T-cell (primary cell): ENCODE data around the gene EP400. TPM values are rescaled to one million over a fixed set of nuclear protein-coding genes. Genes with fewer than 3 reads are reported as not detected.

Experiments
- ATAC-seq, 4 experiments: fragments of 200-7000 bp in 3 of 4; fragments of 150-1000 bp in 1 of 4; cut with Tn5 transposase; replicated peaks in 1 of 4; 1 replicate in 3 of 4; 2 replicates in 1 of 4; pipeline ENCODE4 v1.10.0; 2021; ENCODE audit warnings: moderate library complexity in 3 of 4, mild to moderate bottlenecking in 2 of 4, moderate number of reproducible peaks in 1 of 4
- CTCF ChIA-PET, 2 donors: fragments of 300-600 bp; sonication (Branson Sonifier 250); formaldehyde crosslinking; loops; one replicate each; lab custom pipeline; 2022; ENCODE audit warnings: antibody characterized with exemption in 2 of 2; lab: Charles Lee
- POLR2A ChIA-PET, 2 donors: fragments of 300-600 bp; sonication (Branson Sonifier 250); formaldehyde crosslinking; loops; one replicate each; lab custom pipeline; 2022; ENCODE audit warnings: antibody characterized with exemption in 2 of 2; lab: Charles Lee
- DNase-seq, 35 experiments: peaks; one replicate each; pipeline versions ENCODE4 v3.0.0 to v3.0.0-alpha.2; 2013 to 2023
- H3K27ac ChIP-seq: one replicate; pipeline ENCODE4 v1.5.1; 2013; ENCODE audit warnings: low read length
- H3K27me3 ChIP-seq, 2 experiments: replicated peaks in 1 of 2; 1 replicate in 1 of 2; 2 replicates in 1 of 2; pipeline versions ENCODE4 v1.6.1 to v1.7.0; 2013; ENCODE audit warnings: low read length in 1 of 2, mixed read lengths in 1 of 2; ENCODE audit not compliant: control insufficient read depth in 2 of 2, insufficient read depth in 2 of 2; ENCODE audit errors: extremely low read depth in 1 of 2
- H3K36me3 ChIP-seq, 2 donors: 1 replicate in 1 of 2; 2 replicates in 1 of 2; pipeline versions ENCODE4 v1.6.1 to v1.7.0; 2013; ENCODE audit warnings: low read length in 1 of 2; ENCODE audit not compliant: control insufficient read depth in 2 of 2, insufficient read depth in 1 of 2; ENCODE audit errors: extremely low read depth in 1 of 2
- H3K4me1 ChIP-seq, 2 experiments: 1 replicate in 1 of 2; 2 replicates in 1 of 2; pipeline versions ENCODE4 v1.6.1 to v1.7.0; 2013; ENCODE audit warnings: low read length in 2 of 2, mixed read lengths in 1 of 2; ENCODE audit not compliant: insufficient read depth in 2 of 2, control insufficient read depth in 1 of 2; ENCODE audit errors: extremely low read depth in 1 of 2
- H3K4me3 ChIP-seq, 2 donors: 1 replicate in 1 of 2; 2 replicates in 1 of 2; pipeline versions ENCODE4 v1.5.1 to v1.7.0; 2013; ENCODE audit warnings: mild to moderate bottlenecking in 2 of 2, low read length in 1 of 2, moderate library complexity in 1 of 2; ENCODE audit not compliant: control insufficient read depth in 1 of 2; ENCODE audit errors: extremely low read depth in 1 of 2
- H3K9me3 ChIP-seq: 2 replicates; pipeline ENCODE4 v1.7.0; 2013
- H3K27ac Mint-ChIP-seq, 2 donors: one replicate each; pipeline ENCODE4 v1.8.0; 2020 to 2021; ENCODE audit warnings: mild to moderate bottlenecking in 2 of 2, mixed read lengths in 2 of 2
- H3K27me3 Mint-ChIP-seq, 2 donors: one replicate each; pipeline ENCODE4 v1.8.0; 2021 to 2022; ENCODE audit warnings: mixed read lengths in 2 of 2
- H3K36me3 Mint-ChIP-seq: one replicate; pipeline ENCODE4 v1.8.0; 2021; ENCODE audit warnings: mixed read lengths
- H3K4me1 Mint-ChIP-seq, 3 donors: one replicate each; pipeline ENCODE4 v1.8.0; 2020 to 2022; ENCODE audit warnings: mixed read lengths in 3 of 3, mild to moderate bottlenecking in 1 of 3
- H3K4me3 Mint-ChIP-seq, 3 donors: one replicate each; pipeline ENCODE4 v1.8.0; 2020 to 2022; ENCODE audit warnings: mild to moderate bottlenecking in 3 of 3, mixed read lengths in 3 of 3, moderate library complexity in 3 of 3
- H3K9me3 Mint-ChIP-seq, 3 donors: one replicate each; pipeline ENCODE4 v1.8.0; 2020 to 2022; ENCODE audit warnings: mixed read lengths in 3 of 3
- WGBS: methylation state at CpG from one replicate; pipeline ENCODE4 v1.1.5; 2013; ENCODE audit warnings: missing lambda C conversion rate; ENCODE audit not compliant: insufficient coverage; 5-methylcytosine and 5-hydroxymethylcytosine counted together
- total RNA-seq, 35 experiments: library from RNA in 6 of 35; stranded (reverse) in 6 of 35; fragments of 120-200 nt in 1 of 35; gene quantifications; one replicate each; pipeline versions ENCODE4 v1.2.1 to v1.2.4 and lab custom pipeline; 2013 to 2026

EP400 gene
- total RNA-seq, 5 donors from 2014 or later (not counting 1 experiment from before 2014, with no cell fraction given), result 75.7 to 84.3 (median 79.2) TPM

DNA sequence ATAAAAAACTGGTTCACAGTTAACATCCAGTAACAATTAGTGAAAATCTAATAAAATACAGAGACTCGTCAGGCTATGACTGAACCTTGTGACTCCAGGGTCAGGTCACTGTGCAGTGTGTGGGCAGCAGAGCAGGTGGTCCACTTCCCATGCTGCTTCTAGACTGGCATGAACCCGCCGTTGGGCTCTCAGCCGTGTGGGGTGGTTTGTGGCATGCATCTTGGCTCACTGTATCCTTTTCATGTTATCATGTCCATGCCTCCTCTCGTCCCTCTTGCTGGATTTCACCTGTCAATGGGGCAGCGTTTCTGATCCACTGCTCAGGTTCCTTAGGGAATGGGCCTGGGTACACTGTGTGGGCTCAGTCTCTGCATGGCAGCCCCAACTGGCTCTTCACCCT is 57.3 kb downstream of the EP400 start:
- Histone ChIP-seq H3K27me3 (no peaks in the 10 kb centered on the region), H3K4me1 (no peaks in the 10 kb centered on the region), H3K9me3 (no peaks in the 10 kb centered on the region), H3K27ac (no peak overlapping the region), H3K4me3 (no peak overlapping the region), H3K36me3 (peaks cover 10 to 76% of the 10 kb centered on the region in 2 donors)
- H3K27ac Mint-ChIP-seq, result no peak overlapping the region
- CTCF ChIA-PET, result no interaction called here
- no peaks in the 10 kb centered on the region for H3K9me3 Mint-ChIP-seq
- no peak overlapping the region for H3K4me3 Mint-ChIP-seq
- no peaks in the 10 kb centered on the region for H3K27me3 Mint-ChIP-seq
- POLR2A ChIA-PET, result no interaction called here
- DNase-seq, result no peak
- no peak for ATAC-seq
- H3K36me3 Mint-ChIP-seq, result peaks cover 58% of the 10 kb centered on the region
- no peaks in the 10 kb centered on the region for H3K4me1 Mint-ChIP-seq
- WGBS, result 100% methylated on average over 2 of the region's 6 CpGs

DNA sequence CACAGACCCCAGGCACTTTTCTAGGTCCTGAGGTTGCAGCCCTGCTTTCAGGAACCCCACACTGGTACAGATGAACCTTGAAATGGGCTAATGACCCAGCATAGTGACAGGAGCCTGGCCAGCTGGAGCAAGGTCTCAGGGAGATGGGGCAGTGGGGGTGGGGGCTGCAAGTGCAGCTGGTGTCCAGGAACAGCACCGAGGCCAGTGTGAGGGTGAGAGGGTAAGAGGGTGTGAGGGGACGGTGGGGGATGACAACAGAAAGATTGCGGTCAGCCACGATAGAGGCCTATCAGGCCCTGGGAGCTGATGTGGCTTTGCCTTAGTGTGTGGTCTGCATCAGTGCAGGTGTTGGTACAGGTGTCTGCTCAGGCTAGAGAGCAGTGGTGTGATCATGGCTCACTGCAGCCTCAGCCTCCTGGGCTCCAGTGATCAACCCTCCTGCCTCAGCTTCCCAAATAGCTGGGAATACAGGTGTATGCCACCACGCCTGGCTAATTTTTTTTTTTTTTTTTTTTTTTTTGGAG is 59.7 kb downstream of the EP400 start:
- Histone ChIP-seq H3K27ac (no peak overlapping the region), H3K4me1 (no peaks in the 10 kb centered on the region), H3K36me3 (peaks cover 15 to 85% of the 10 kb centered on the region in 2 donors), H3K4me3 (no peak overlapping the region), H3K9me3 (no peaks in the 10 kb centered on the region), H3K27me3 (no peaks in the 10 kb centered on the region)
- H3K36me3 Mint-ChIP-seq, result peaks cover 59% of the 10 kb centered on the region
- WGBS, result 96% methylated on average over 4 of the region's 5 CpGs
- ATAC-seq (no peak), DNase-seq (no peak)
- no peaks in the 10 kb centered on the region for H3K9me3 Mint-ChIP-seq
- H3K4me1 Mint-ChIP-seq, result no peaks in the 10 kb centered on the region
- ChIA-PET CTCF (no interaction called here), POLR2A (interaction anchor here in 1 of 2 donors (0.7 kb wide), 1 partner anchor 10 kb away, joined by 4 read pairs; no protein-coding TSS in a partner anchor)
- no peak overlapping the region for H3K27ac Mint-ChIP-seq
- no peak overlapping the region for H3K4me3 Mint-ChIP-seq
- H3K27me3 Mint-ChIP-seq, result no peaks in the 10 kb centered on the region

DNA sequence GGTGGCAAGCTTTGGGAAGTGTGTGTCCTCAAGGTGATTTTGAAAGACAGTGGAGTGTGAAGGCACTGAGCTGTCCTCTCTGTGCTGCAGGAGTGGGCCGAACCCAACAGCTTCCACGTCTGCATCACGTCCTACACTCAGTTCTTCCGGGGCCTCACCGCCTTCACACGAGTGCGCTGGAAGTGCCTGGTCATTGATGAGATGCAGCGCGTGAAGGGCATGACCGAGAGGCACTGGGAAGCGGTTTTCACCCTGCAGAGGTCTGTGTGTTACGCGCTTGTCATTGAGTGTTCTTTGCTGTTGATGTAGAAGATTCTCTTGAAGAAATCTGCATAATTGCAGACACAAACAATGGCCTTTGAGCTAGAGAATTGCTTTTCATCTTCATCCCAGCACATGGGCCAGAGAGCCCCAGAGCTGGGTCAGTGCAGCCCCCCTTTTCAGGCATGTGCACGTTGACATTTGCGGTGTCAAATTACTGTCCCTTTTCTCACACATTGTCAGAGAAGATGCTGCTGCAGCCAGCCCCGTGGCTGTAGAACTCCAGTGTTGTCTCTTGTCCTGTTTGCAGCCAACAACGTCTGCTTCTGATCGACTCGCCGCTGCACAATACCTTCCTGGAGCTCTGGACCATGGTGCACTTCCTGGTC is 63.3 kb downstream of the EP400 start:
- Histone ChIP-seq H3K4me1 (no peaks in the 10 kb centered on the region), H3K36me3 (peaks cover 24 to 91% of the 10 kb centered on the region in 2 donors), H3K4me3 (no peak overlapping the region), H3K27me3 (no peaks in the 10 kb centered on the region), H3K9me3 (no peaks in the 10 kb centered on the region), H3K27ac (no peak overlapping the region)
- ATAC-seq (no peak), DNase-seq (no peak)
- Mint-ChIP-seq H3K9me3 (no peaks in the 10 kb centered on the region), H3K4me3 (no peak overlapping the region), H3K4me1 (no peaks in the 10 kb centered on the region), H3K27me3 (no peaks in the 10 kb centered on the region), H3K27ac (no peak overlapping the region), H3K36me3 (peaks cover 66% of the 10 kb centered on the region)
- POLR2A ChIA-PET, result no interaction called here
- CTCF ChIA-PET, result no interaction called here
- WGBS, result 97% methylated on average over 17 of the region's 20 CpGs

DNA sequence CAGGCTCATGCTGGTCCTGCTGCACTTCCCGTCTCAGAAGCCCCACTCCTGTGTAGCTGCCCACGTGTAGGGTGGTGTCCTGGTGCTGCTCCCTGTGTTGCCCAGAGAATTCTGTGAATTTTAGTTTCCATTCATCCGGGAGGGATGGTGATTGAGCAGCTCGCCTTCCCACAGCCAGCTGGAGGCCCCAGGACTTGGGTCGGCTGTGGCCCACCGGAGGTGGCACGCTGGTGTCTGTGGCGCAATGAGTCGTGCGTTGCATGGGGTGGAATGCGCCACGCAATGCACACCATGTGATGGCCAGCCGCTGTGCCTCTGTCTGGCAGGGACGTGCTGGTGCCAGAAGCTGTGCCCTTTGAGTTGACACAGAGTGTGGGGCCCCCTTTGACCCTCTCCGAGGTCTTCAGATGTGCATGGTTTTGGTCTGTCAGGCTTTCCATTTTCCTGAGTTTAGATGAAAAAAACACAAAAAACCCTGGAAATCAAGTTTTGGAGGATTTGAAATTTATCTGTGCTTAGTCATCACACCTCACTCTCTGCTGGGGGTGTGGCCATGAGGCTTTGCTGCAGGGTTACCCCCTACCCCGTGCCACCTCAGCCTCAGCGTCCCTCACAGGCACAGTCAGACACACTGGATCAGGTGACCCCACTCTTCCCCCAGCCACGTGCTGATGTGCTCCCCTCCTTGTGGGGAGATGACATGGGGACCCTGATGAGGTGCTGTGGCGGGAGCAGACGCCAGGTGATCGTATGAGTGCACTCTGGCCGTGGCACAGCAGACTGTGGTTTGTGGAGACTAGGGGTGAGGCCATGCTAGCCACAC is 64.6 kb downstream of the EP400 start:
- peaks cover 68% of the 10 kb centered on the region for H3K36me3 Mint-ChIP-seq
- no peak overlapping the region for H3K4me3 Mint-ChIP-seq
- no peak overlapping the region for H3K4me3 ChIP-seq
- H3K4me1 Mint-ChIP-seq, result no peaks in the 10 kb centered on the region
- 95% methylated on average over 15 of the region's 22 CpGs for WGBS
- H3K9me3 ChIP-seq, result no peaks in the 10 kb centered on the region
- no peak overlapping the region for H3K27ac ChIP-seq
- no peaks in the 10 kb centered on the region for H3K4me1 ChIP-seq
- peaks cover 28 to 94% of the 10 kb centered on the region in 2 donors for H3K36me3 ChIP-seq
- H3K27me3 Mint-ChIP-seq, result no peaks in the 10 kb centered on the region
- no peak for DNase-seq
- no peak for ATAC-seq
- H3K9me3 Mint-ChIP-seq, result no peaks in the 10 kb centered on the region
- no peaks in the 10 kb centered on the region for H3K27me3 ChIP-seq
- no peak overlapping the region for H3K27ac Mint-ChIP-seq
- ChIA-PET CTCF (no interaction called here), POLR2A (no interaction called here)

DNA sequence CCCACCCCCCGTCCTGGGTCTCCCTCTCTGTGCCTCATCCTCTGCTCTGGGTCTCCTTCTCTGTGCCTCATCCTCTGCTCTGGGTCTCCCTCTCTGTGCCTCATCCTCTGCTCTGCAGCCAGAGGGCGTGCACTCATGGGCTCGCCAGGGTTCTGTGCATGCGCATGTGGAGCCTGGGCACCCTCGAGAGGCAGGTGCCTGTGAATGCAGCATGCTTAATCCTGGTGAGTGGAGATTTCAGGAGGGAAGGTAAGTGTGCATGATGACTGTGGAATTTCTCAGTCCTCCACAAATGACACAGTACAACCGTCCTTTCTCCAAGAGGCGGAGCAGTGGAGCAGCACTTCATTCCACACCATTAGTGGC is 65.2 kb downstream of the EP400 start:
- no peak overlapping the region for H3K4me3 ChIP-seq
- ATAC-seq, result no peak
- Mint-ChIP-seq H3K9me3 (no peaks in the 10 kb centered on the region), H3K4me1 (no peaks in the 10 kb centered on the region), H3K36me3 (peaks cover 70% of the 10 kb centered on the region), H3K27me3 (no peaks in the 10 kb centered on the region), H3K27ac (no peak overlapping the region), H3K4me3 (no peak overlapping the region)
- CTCF ChIA-PET, result no interaction called here
- 92% methylated on average over 2 of the region's 7 CpGs for WGBS
- H3K27me3 ChIP-seq, result no peaks in the 10 kb centered on the region
- H3K27ac ChIP-seq, result no peak overlapping the region
- H3K36me3 ChIP-seq, result peaks cover 28 to 95% of the 10 kb centered on the region in 2 donors
- no peaks in the 10 kb centered on the region for H3K9me3 ChIP-seq
- POLR2A ChIA-PET, result no interaction called here
- DNase-seq, result no peak
- H3K4me1 ChIP-seq, result no peaks in the 10 kb centered on the region

DNA sequence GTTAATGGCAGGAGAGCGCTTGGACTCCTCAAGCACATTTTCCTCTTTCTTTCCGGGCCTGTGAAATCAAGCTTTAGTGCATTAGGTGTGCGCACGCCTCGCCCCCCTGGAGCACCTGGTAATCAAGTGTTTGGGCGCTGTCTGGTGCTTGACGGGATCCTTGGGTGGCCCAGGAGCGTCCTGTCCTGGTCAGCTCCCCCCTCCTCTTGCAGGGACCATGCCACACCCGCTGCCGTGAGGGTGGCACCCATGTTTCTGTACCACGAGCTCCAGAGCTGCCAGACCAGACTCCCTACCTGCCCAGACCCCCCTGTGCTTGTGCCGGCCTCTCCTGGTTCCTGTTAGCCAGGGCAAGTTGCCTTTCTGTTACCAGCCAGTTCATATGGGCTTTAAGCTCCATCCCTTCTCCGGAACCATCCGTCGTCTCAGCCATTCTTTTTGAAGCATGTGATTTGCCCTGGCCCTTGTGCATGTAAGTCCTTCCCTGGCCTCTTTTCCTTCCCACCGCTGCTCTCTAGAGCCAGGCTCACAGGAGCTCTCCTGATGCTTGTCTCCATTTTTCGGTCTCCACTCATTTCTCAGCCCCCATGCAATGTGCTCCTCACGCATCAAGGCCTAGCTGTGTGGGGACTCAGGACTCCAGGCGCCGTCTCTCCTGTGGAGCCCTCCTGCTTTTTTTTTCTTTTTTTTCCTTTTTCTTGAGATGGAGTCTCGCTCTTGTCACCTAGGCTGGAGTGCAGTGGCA is 66.1 kb downstream of the EP400 start:
- WGBS, result 97% methylated on average over 16 of the region's 21 CpGs
- no peak overlapping the region for H3K27ac ChIP-seq
- ATAC-seq, result no peak
- no peak overlapping the region for H3K27ac Mint-ChIP-seq
- H3K27me3 Mint-ChIP-seq, result no peaks in the 10 kb centered on the region
- no peak for DNase-seq
- ChIA-PET POLR2A (no interaction called here), CTCF (no interaction called here)
- no peaks in the 10 kb centered on the region for H3K9me3 ChIP-seq
- H3K4me3 Mint-ChIP-seq, result no peak overlapping the region
- H3K4me1 ChIP-seq, result no peaks in the 10 kb centered on the region
- H3K4me3 ChIP-seq, result no peak overlapping the region
- no peaks in the 10 kb centered on the region for H3K9me3 Mint-ChIP-seq
- peaks cover 76% of the 10 kb centered on the region for H3K36me3 Mint-ChIP-seq
- H3K36me3 ChIP-seq, result peaks cover 32 to 96% of the 10 kb centered on the region in 2 donors
- no peaks in the 10 kb centered on the region for H3K27me3 ChIP-seq
- no peaks in the 10 kb centered on the region for H3K4me1 Mint-ChIP-seq
